Neural cell (in vitro differentiated cells): ENCODE measurements around the gene NCLN. TPM values are rescaled to one million over a fixed set of nuclear protein-coding genes. Genes with fewer than 3 reads are reported as not detected.
A peak's percentile ranks its signal among the peaks of the same experiment; 100 is the strongest.

ENCODE experiments used
- H2AFZ ChIP-seq: fragments of 200-600, 300-800 bp; sonication (generic), shearing (Covaris generic); 2 replicates; pipeline ENCODE4 v1.6.0; 2014; ENCODE audit warnings: low read depth, mild to moderate bottlenecking, antibody characterized with exemption, low read length, moderate library complexity
- H3F3A ChIP-seq: fragments of 200-600 bp; shearing (Covaris generic); 2 replicates; pipeline ENCODE4 v1.6.1; 2016; ENCODE audit warnings: mild to moderate bottlenecking, moderate library complexity, mixed read lengths, antibody characterized with exemption, low read length; ENCODE audit not compliant: insufficient read depth, poor library complexity, severe bottlenecking
- H3K27ac ChIP-seq: fragments of 200-600, 300-800 bp; sonication (generic), shearing (Covaris generic); 2 replicates; pipeline ENCODE4 v1.5.1; 2014; ENCODE audit warnings: mild to moderate bottlenecking, low read length, moderate library complexity
- H3K27me3 ChIP-seq: fragments of 300-800, 200-600 bp; sonication (generic), shearing (Covaris generic); 2 replicates; pipeline ENCODE4 v1.6.0; 2014; ENCODE audit warnings: mild to moderate bottlenecking, low read depth, low read length, moderate library complexity; ENCODE audit not compliant: insufficient read depth
- H3K36me3 ChIP-seq: fragments of 300-800, 200-600 bp; sonication (generic), shearing (Covaris generic); 2 replicates; pipeline ENCODE4 v1.5.1; 2014; ENCODE audit warnings: mild to moderate bottlenecking, antibody characterized with exemption, low read length, moderate library complexity; ENCODE audit not compliant: insufficient read depth
- H3K4me2 ChIP-seq: fragments of 300-800, 200-600 bp; sonication (generic), shearing (Covaris generic); 2 replicates; pipeline ENCODE4 v1.6.0; 2014; ENCODE audit warnings: mild to moderate bottlenecking, low read length
- H3K4me3 ChIP-seq: fragments of 300-800, 200-600 bp; sonication (generic), shearing (Covaris generic); 2 replicates; pipeline ENCODE4 v1.5.1; 2014; ENCODE audit warnings: mild to moderate bottlenecking, low read length, moderate library complexity
- H3K79me2 ChIP-seq: fragments of 200-600 bp; shearing (Covaris generic); replicated peaks from 2 replicates; pipeline ENCODE4 v1.6.0; 2014; ENCODE audit warnings: mild to moderate bottlenecking, low read length, moderate library complexity; ENCODE audit not compliant: insufficient read depth
- H3K9ac ChIP-seq: fragments of 300-800, 200-600 bp; sonication (generic), shearing (Covaris generic); 2 replicates; pipeline ENCODE4 v1.6.1; 2016; ENCODE audit warnings: mild to moderate bottlenecking, low read length, mixed read lengths
- H3K9me2 ChIP-seq: fragments of 200-600 bp; shearing (Covaris generic); 2 replicates; pipeline ENCODE4 v1.6.1; 2016; ENCODE audit warnings: mild to moderate bottlenecking, low read length, mixed read lengths; ENCODE audit not compliant: insufficient read depth
- H3K9me3 ChIP-seq: fragments of 200-600, 300-800 bp; sonication (generic), shearing (Covaris generic); 2 replicates; pipeline ENCODE4 v1.6.1; 2016; ENCODE audit warnings: mild to moderate bottlenecking, mixed run types, low read length, moderate library complexity, mixed read lengths
- H4K20me1 ChIP-seq: fragments of 200-600 bp; shearing (Covaris generic); 2 replicates; pipeline ENCODE4 v1.6.1; 2016; ENCODE audit warnings: mild to moderate bottlenecking, mixed run types; ENCODE audit not compliant: insufficient read depth
- EP300 ChIP-seq: fragments of 450-650 bp; conservative IDR thresholded peaks from 2 replicates; pipeline ENCODE4 v1.6.1; 2014; ENCODE audit warnings: antibody characterized with exemption, mild to moderate bottlenecking, moderate library complexity; ENCODE audit not compliant: poor library complexity, severe bottlenecking
- EZH2 ChIP-seq: fragments of 200-600, 300-800 bp; shearing (Covaris generic), sonication (generic); IDR thresholded peaks from 2 replicates; pipeline ENCODE4 v1.6.1; 2014; ENCODE audit warnings: antibody characterized with exemption, low read length, borderline replicate concordance, mild to moderate bottlenecking; ENCODE audit not compliant: insufficient read depth, poor library complexity, severe bottlenecking
- MXI1 ChIP-seq: fragments of 450-650 bp; conservative IDR thresholded peaks from 2 replicates; pipeline ENCODE4 v1.6.1; 2014; ENCODE audit warnings: antibody characterized with exemption, mild to moderate bottlenecking; ENCODE audit not compliant: poor library complexity, severe bottlenecking
- POLR2AphosphoS5 ChIP-seq: IDR thresholded peaks from 2 replicates; pipeline ENCODE4 v1.6.1; 2012
- RAD21 ChIP-seq: fragments of 450-650 bp; conservative IDR thresholded peaks from 2 replicates; pipeline ENCODE4 v1.6.1; 2014; ENCODE audit warnings: antibody characterized with exemption, mild to moderate bottlenecking, moderate library complexity
- REST ChIP-seq: IDR thresholded peaks from 2 replicates; pipeline ENCODE4 v1.6.1; 2012; ENCODE audit warnings: borderline replicate concordance
- SMC3 ChIP-seq: fragments of 450-650 bp; conservative IDR thresholded peaks from 2 replicates; pipeline ENCODE4 v1.6.1; 2014; ENCODE audit warnings: antibody characterized with exemption, mild to moderate bottlenecking, moderate library complexity; ENCODE audit not compliant: poor library complexity
- TAF1 ChIP-seq: IDR thresholded peaks from 2 replicates; pipeline ENCODE4 v1.6.1; 2012; ENCODE audit warnings: low read depth
- polyA plus RNA-seq: library from polyadenylated mRNA; depleted of rRNA; stranded (reverse); fragments of >200 nt; gene quantifications from 2 replicates; pipeline ENCODE4 v1.2.3, GENCODE V29; 2014
- TF ChIP-seq, protein P1 (sequence below): fragments of 450-650 bp; IDR thresholded peaks from 2 replicates; pipeline ENCODE4 v1.5.1; 2014; ENCODE audit warnings: antibody characterized with exemption, mild to moderate bottlenecking, moderate library complexity; ENCODE audit not compliant: poor library complexity, severe bottlenecking

Gene NCLN
- polyA plus RNA-seq, 1 donor from 2014 or later, result 23.5 TPM

DNA sequence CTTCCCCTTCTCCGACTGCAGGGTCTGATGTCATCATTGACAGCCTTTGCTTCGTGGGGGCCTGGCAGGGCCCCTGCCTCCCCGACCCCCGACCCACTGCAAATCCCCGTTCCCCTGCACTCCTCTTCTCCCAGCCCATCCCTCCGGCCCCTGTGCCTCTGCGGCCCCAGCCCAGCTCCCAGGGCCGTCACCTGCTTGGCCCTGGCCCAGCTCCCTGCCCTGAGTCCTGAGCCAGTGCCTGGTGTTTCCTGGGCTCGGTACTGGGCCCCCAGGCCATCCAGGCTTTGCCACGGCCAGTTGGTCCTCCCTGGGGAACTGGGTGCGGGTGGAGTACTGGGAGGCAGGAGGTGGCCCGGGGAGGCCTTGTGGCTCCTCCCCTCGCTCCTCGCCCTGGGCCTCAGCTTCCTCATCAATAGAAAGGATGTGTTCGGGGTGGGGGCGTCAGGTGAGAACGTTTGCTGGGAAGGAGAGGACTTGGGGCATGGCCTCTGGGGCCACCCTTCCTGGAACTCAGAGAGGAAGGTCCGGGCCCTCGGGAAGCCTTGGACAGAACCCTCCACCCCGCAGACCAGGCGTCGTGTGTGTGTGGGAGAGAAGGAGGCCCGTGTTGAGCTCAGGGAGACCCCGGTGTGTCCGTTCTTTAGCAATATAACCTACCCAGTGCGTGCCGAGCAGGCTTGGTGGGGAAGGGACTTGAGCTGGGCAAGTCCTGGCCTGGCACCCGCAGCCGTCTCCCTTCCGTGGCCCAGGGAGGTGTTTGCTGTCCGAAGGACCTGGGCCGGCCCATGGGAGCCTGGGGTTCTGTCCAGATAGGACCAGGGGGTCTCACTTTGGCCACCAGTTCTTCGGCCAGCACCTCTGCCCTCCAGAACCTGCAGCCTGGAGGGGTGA is 22.8 kb downstream of the NCLN start:
- TF ChIP-seq EP300 (no peak), SMC3 (no peak), MXI1 (no peak), RAD21 (no peak), POLR2AphosphoS5 (no peak)
- H3K9me3 ChIP-seq, result no peaks in the 10 kb centered on the region

DNA sequence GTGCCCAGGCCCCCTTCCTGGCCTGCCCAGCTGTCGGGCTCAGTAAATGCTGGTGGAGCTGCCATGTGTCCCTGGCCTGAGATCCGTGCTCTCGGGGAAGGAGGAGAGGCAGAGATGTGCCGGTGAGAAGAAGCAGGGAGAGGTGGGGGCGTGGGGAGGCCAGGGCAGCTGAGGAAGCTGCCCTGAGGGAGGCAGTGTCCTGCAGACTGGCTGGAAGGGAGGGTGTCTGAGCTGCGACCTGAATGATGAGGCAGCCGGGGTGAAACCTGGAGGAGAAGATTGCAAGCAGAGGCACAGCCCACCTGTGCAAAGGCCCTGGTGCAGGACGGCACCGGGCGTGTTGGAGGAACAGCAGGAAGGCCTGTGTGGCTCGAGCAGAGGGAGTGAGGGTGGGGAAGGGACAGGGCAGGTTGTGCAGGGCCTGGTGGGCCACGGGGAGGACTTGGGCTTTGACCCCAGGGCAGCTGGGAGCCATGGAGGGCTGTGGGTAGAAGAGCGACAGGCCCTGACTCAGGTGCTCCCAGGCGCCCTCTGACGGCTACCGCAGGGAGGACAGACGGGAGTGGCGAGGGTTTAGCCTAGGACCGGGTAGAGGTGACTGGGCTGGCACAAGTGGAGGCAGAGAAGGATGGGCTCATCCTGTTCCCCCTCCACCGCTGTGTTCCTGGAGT is 24.8 kb downstream of the NCLN start:
- Histone ChIP-seq H3K27ac (no peak overlapping the region), H3K4me2 (no peak overlapping the region), H3K9ac (no peak overlapping the region), H3K27me3 (no peaks in the 10 kb centered on the region), H3K9me2 (no peaks in the 10 kb centered on the region), H2AFZ (no peak overlapping the region), H4K20me1 (no peaks in the 10 kb centered on the region), H3K79me2 (no peaks in the 10 kb centered on the region), H3K4me3 (no peak overlapping the region), H3K9me3 (no peaks in the 10 kb centered on the region), H3K36me3 (no peaks in the 10 kb centered on the region), H3F3A (no peaks in the 10 kb centered on the region)
- TF ChIP-seq EZH2, result no peak
- no peak for TF ChIP-seq POLR2AphosphoS5
- TF ChIP-seq REST, result no peak
- no peak for TF ChIP-seq MXI1
- no peak for TF ChIP-seq TAF1
- TF ChIP-seq, protein P1, sequence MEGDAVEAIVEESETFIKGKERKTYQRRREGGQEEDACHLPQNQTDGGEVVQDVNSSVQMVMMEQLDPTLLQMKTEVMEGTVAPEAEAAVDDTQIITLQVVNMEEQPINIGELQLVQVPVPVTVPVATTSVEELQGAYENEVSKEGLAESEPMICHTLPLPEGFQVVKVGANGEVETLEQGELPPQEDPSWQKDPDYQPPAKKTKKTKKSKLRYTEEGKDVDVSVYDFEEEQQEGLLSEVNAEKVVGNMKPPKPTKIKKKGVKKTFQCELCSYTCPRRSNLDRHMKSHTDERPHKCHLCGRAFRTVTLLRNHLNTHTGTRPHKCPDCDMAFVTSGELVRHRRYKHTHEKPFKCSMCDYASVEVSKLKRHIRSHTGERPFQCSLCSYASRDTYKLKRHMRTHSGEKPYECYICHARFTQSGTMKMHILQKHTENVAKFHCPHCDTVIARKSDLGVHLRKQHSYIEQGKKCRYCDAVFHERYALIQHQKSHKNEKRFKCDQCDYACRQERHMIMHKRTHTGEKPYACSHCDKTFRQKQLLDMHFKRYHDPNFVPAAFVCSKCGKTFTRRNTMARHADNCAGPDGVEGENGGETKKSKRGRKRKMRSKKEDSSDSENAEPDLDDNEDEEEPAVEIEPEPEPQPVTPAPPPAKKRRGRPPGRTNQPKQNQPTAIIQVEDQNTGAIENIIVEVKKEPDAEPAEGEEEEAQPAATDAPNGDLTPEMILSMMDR, result peak; percentile 44
- no peak for TF ChIP-seq RAD21
- peak; percentile 38 for TF ChIP-seq SMC3

More for the DNA sequence above, 22.8 kb downstream of the NCLN start:
- Histone ChIP-seq H3K27ac (no peak overlapping the region), H3F3A (no peaks in the 10 kb centered on the region), H3K4me3 (no peak overlapping the region), H4K20me1 (no peaks in the 10 kb centered on the region), H3K9ac (no peak overlapping the region), H3K79me2 (no peaks in the 10 kb centered on the region), H3K9me2 (no peaks in the 10 kb centered on the region), H3K4me2 (no peak overlapping the region), H3K36me3 (no peaks in the 10 kb centered on the region), H3K27me3 (no peaks in the 10 kb centered on the region), H2AFZ (no peak overlapping the region)
